Medulla oblongata (tissue), 1 donor: ENCODE results near the gene SLCO3A1.

Experiments used
- DNase-seq: peaks from one replicate; pipeline ENCODE4 v3.0.0-alpha.2; 2015; ENCODE audit errors: extremely low spot score

SLCO3A1 gene

GRCh38 chr15:92002666-92003065, 149.2 kb downstream of the SLCO3A1 start:
- no peak for DNase-seq

DNA sequence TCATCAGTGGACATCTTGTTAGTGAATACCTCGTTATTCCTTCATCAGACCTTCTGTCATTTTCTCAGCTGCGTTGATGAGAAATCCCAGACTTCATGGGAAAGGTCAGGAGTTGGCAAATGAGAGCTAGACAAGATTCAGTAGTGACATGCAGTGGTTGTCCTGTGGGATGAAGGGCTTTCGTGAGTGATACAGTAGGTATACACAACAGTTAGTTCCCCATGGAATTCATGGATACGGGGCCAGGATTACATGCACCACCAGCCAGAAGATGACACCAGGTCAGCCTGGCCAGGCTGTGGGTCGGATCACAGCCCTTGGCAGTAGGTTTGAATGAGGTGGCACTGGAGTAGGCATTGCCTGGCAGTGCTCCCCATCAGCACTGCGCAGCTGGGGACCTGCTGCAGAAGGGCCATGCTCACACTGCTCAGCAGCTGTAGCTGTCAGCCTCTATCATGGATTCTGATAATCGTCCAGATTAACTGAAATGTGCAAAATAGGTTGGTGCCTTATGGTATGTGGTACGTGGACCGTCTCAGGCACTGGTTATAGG, 150.1 kb downstream of the SLCO3A1 start:
- no peak for DNase-seq

DNA sequence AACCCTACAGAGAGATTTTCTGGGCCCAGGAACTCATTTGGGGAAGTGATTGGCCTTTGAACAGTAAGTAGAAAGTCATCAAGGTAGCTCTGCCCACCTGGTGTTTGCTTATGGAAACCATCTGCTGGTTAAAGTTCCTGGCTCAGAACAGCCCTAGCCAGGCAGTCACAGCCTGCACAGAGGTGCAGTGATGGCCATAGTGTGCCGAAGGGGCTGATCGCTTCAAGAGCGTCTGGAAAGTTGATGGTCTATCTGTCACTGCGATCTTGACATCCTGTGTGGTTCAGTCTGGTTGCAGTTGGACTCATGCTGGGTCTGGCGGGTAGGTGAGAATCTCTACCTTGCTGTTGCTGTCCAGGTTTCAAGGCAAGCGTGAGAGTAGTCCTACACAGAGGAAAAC, 151.6 kb downstream of the SLCO3A1 start:
- no peak for DNase-seq

GRCh38 chr15:92006186-92007028, 152.9 kb downstream of the SLCO3A1 start:
- peak; percentile 21 for DNase-seq

- DNase-seq: no peak
These were observed 155.7 kb downstream of the SLCO3A1 start for GRCh38 chr15:92009162-92009561.

DNA sequence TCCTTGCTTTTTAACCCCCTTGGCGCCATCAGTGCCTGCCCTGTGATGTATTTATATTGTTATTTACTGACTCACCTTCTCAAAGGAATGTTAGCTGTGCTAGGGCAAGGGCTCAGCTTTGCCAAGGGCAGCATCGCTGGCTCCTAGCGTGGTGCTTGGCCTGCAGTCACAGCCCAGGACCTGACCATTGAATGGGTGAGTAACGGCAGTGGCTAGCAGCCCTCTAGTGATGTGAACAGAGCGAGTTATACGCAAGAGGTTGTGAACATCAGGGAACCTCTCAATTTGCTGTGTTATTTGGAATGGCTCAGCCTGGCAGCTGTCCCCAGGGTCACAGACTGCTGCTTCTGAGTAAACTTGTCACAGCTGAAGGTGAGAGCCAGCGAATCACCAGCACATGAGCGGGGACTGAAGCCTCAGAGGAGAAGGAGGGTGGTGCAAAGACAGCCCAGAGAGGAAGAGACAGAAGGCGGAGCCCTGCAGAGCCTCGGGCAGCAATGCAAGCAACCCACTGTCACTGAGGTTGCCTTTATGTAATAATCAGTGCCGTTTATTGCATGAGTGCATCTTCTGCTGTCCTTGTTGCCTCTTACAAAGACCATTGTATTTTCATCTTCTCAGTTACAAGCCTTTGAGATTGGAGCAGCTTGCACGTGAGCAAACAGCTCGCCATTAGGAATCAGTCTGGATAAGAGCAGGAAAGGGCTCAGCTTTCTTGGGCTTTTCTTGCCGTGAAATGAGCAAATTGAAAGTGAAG, 158.3 kb downstream of the SLCO3A1 start:
- DNase-seq: peak; percentile 35

DNA sequence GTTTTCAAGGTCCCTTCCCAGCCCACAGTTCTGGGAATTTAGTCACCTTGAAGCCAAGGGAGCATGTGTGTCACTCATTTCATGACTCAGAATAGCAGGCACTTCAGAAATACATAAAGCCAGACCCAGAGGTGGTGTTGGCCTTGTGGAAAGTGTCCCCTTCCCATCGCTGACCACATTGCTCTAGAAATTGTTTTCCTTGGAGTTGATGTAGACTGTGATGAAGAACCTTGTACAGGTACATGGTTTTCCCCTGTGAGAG, 158.8 kb downstream of the SLCO3A1 start:
- DNase-seq: no peak

GRCh38 chr15:92012881-92013280, 159.4 kb downstream of the SLCO3A1 start:
- DNase-seq: peak; percentile 35

- peak; percentile 42 for DNase-seq
These were observed 160.9 kb downstream of the SLCO3A1 start for GRCh38 chr15:92014281-92015030.

GRCh38 chr15:92017882-92018534, 164.5 kb downstream of the SLCO3A1 start:
- no peak for DNase-seq

- DNase-seq: no peak
These were observed 165.2 kb downstream of the SLCO3A1 start for GRCh38 chr15:92018535-92019239.

- DNase-seq: no peak
These were observed 166.2 kb downstream of the SLCO3A1 start for GRCh38 chr15:92019706-92020105.

- DNase-seq: no peak
These were observed 166.7 kb downstream of the SLCO3A1 start for GRCh38 chr15:92020207-92020606.

DNA sequence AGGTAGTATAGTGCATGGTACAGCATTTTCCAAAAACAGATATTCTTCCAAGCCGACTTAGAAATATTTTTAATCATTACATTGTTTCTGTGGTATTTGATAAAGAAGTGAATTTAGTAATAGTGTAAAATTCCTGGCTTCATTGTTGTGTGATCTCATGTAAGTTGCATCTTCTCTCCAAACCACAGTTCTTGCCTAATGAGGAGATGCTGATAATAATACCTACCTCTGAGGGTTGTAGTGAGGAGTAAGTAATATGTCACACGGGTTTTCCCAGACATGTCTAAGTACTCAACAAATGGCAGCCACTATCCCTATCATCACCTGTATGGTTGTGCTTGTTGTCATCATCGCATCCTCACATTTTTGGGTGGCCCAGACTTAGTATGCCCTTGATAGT, 167.3 kb downstream of the SLCO3A1 start:
- DNase-seq: no peak

DNA sequence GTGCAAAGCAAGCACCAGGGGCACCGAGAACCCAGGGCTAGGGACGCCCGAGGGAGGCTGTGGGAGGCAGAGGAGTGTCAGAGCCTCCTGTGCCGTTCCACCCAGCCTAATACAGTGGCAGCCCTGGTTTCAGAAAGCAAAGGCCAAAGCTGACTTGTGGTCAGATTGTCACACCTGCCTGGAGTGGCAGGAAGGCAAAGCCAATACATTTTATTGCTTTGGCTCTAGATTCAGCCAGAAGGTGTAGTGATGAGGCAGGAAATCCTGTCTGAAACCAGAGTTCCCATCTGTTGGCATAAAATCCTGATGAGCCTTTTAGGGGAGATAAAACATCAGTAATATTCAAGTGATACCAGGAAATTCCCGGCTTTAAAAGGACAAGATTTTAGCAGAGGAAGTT, 168.3 kb downstream of the SLCO3A1 start:
- DNase-seq: no peak

DNA sequence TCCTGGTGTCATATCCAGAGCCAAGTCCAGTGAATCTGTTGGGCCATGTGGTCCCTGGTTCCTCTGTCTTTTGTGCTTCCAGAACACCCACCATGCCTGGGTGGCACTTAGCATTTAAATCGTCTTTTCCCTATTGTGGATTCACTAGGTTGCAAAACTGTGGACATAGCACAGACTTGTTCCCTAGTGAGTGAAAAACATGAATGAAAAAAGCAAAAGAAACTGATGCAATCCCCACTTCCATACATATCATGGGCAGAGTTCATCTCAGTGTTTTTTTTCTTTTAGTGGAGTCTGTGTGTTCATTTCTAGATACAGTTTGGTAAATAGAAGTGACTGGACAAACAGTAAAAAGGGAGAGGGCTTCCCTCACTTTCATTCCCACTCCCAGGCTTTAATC, 170.5 kb downstream of the SLCO3A1 start:
- no peak for DNase-seq

GRCh38 chr15:92025706-92026270, 172.3 kb downstream of the SLCO3A1 start:
- DNase-seq: no peak

GRCh38 chr15:92028389-92028724, 174.8 kb downstream of the SLCO3A1 start:
- DNase-seq: no peak

GRCh38 chr15:92029767-92030166, 176.3 kb downstream of the SLCO3A1 start:
- DNase-seq: no peak

- no peak for DNase-seq
These were observed 179.8 kb downstream of the SLCO3A1 start for GRCh38 chr15:92033314-92033713.

- no peak for DNase-seq
These were observed 180.2 kb downstream of the SLCO3A1 start for GRCh38 chr15:92033723-92034122.
